NB4 (cell line): ENCODE data around the gene IQCM.

Source experiments
- CTCF ChIP-seq: IDR thresholded peaks from one replicate; pipeline ENCODE4 v1.5.1; 2012; ENCODE audit warnings: low read depth, low read length
- MAX ChIP-seq: IDR thresholded peaks from 2 replicates; pipeline ENCODE4 v1.6.1; 2011; ENCODE audit warnings: low read depth, low read length
- MYC ChIP-seq: IDR thresholded peaks from 2 replicates; pipeline ENCODE4 v1.6.1; 2011; ENCODE audit warnings: low read depth, low read length
- POLR2A ChIP-seq: IDR thresholded peaks from 2 replicates; pipeline ENCODE4 v1.6.1; 2011; ENCODE audit warnings: mild to moderate bottlenecking; ENCODE audit not compliant: insufficient read length; ENCODE audit errors: extremely low read depth

- TF ChIP-seq MAX, result no peak
- no peak for TF ChIP-seq POLR2A
- no peak for TF ChIP-seq CTCF
- no peak for TF ChIP-seq MYC
Measured at GRCh38 chr4:149716728-149717127, 98.9 kb downstream of the IQCM start.
